ENCODE measurements around the gene SLC4A8.
"Not testable (repeated sequence)": the region's sequence is repeated elsewhere in the genome, so short reads cannot be mapped to it uniquely, and the experiment has no call there.

SLC4A8 gene

DNA sequence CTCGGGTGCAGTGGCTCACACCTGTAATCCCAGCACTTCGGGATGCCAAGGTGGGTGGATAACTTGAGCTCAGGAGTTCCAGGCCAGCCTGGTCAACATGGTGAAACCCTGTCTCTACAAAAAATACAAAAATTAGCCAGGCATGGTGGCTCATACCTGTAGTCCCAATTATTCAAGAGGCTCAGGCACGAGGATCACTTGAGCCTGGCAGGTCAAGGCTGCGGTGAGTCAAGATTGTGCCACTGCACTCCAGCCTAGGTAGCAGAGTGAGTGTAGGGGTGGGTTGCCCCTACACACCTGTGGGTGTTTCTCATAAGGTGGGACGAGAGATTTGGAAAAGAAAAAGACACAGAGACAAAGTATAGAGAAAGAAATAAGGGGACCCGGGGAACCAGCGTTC lies 29.4 kb downstream of the SLC4A8 start:
- not testable (repeated sequence) for H3K9me3 ChIP-seq (ENCODE audit: control insufficient read depth, low read length); H2BK5ac ChIP-seq (ENCODE audit: low read depth, low read length, poor library complexity, severe bottlenecking); H3K4me3 ChIP-seq (ENCODE audit: insufficient read depth in 1 of 2, low read depth in 1 of 2, low read length in 2 of 2); H3K9ac ChIP-seq (ENCODE audit: low read length); H3K18ac ChIP-seq (ENCODE audit: low read depth in 1 of 2, low read length in 2 of 2); H3K36me3 ChIP-seq (ENCODE audit: control insufficient read depth in 1 of 2, insufficient read depth in 2 of 2, low read depth in 1 of 2, low read length in 2 of 2); H2BK120ac ChIP-seq (ENCODE audit: low read depth, low read length); H3K23ac ChIP-seq (ENCODE audit: low read length in 2 of 2); H2BK15ac ChIP-seq (ENCODE audit: low read depth, poor library complexity, severe bottlenecking); H4K8ac ChIP-seq (ENCODE audit: low read length); H3K79me1 ChIP-seq (replicated peaks; ENCODE audit: low read length, poor library complexity, severe bottlenecking); H3K4ac ChIP-seq (ENCODE audit: low read depth in 1 of 2, low read length in 2 of 2); DNase-seq; H3K4me1 ChIP-seq (ENCODE audit: control insufficient read depth, insufficient read depth, low read depth, low read length); H2AFZ ChIP-seq (ENCODE audit: low read depth, low read length); H4K91ac ChIP-seq (ENCODE audit: low read length); H2AK5ac ChIP-seq (ENCODE audit: low read length, severe bottlenecking); H3K27ac ChIP-seq (ENCODE audit: low read length, poor library complexity, severe bottlenecking); H3K4me2 ChIP-seq (ENCODE audit: low read length, poor library complexity, severe bottlenecking); H3K14ac ChIP-seq (ENCODE audit: low read length in 2 of 2); H2BK12ac ChIP-seq (ENCODE audit: low read length in 2 of 2); H3K27me3 ChIP-seq (ENCODE audit: control insufficient read depth in 1 of 2, insufficient read depth in 1 of 2, low read length in 2 of 2)
- WGBS = 90% methylated on average over 5 of the region's 7 CpGs

DNA sequence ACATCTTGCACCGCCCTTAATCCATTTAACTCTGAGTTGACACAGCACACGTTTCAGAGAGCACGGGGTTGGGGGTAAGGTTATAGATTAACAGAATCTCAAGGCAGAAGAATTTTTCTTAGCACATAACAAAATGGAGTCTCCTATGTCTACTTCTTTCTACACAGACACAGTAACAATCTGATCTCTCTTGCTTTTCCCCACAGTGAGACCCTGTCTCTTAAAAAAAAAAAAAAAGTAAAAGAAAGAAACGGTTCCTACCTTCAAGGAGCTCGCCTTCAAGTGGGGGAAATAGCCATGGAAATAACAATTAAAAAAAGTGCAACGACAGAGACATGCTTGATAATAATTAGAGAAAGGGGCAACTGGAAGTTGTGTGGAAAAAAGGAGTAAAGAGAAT lies 30.4 kb downstream of the SLC4A8 start:
- not testable (repeated sequence) for H2BK5ac ChIP-seq (ENCODE audit: low read depth, low read length, poor library complexity, severe bottlenecking); H3K27ac ChIP-seq (ENCODE audit: low read length, poor library complexity, severe bottlenecking); DNase-seq; H3K4me3 ChIP-seq (ENCODE audit: insufficient read depth in 1 of 2, low read depth in 1 of 2, low read length in 2 of 2); H3K36me3 ChIP-seq (ENCODE audit: control insufficient read depth in 1 of 2, insufficient read depth in 2 of 2, low read depth in 1 of 2, low read length in 2 of 2); H2BK12ac ChIP-seq (ENCODE audit: low read length in 2 of 2); H4K8ac ChIP-seq (ENCODE audit: low read length); H3K18ac ChIP-seq (ENCODE audit: low read depth in 1 of 2, low read length in 2 of 2); H3K9me3 ChIP-seq (ENCODE audit: control insufficient read depth, low read length); H2AK5ac ChIP-seq (ENCODE audit: low read length, severe bottlenecking); H3K9ac ChIP-seq (ENCODE audit: low read length); H2AFZ ChIP-seq (ENCODE audit: low read depth, low read length); H3K23ac ChIP-seq (ENCODE audit: low read length in 2 of 2); H3K4me1 ChIP-seq (ENCODE audit: control insufficient read depth, insufficient read depth, low read depth, low read length); H3K4ac ChIP-seq (ENCODE audit: low read depth in 1 of 2, low read length in 2 of 2); H2BK15ac ChIP-seq (ENCODE audit: low read depth, poor library complexity, severe bottlenecking); H2BK120ac ChIP-seq (ENCODE audit: low read depth, low read length); H3K14ac ChIP-seq (ENCODE audit: low read length in 2 of 2); H3K79me1 ChIP-seq (replicated peaks; ENCODE audit: low read length, poor library complexity, severe bottlenecking); H3K27me3 ChIP-seq (ENCODE audit: control insufficient read depth in 1 of 2, insufficient read depth in 1 of 2, low read length in 2 of 2); H3K4me2 ChIP-seq (ENCODE audit: low read length, poor library complexity, severe bottlenecking); H4K91ac ChIP-seq (ENCODE audit: low read length)
- WGBS = 61% methylated on average over 3 of the region's 6 CpGs

DNA sequence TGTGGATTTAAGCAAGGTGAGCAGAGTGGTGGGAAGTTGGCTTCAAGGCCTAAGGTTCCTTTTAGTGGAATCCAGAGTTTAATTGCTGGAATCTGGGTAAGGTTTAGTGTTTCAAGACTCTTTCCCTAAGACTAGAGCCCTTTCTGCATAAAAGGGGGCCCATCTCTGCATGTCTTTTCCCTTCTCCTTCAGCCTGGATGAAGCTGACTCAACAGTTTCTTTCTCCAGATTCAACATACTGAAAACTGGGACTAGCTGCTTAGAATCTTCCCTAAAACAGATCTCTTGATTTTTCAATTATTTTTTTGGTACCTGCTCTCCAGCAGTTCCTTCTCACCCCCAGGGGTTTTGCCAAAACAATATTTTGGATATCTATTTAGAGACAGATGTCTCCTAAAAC lies 34.0 kb downstream of the SLC4A8 start:
- no peaks in the 10 kb centered on the region for H3K36me3 ChIP-seq (ENCODE audit: control insufficient read depth in 1 of 2, insufficient read depth in 2 of 2, low read depth in 1 of 2, low read length in 2 of 2)
- H3K4ac ChIP-seq (ENCODE audit: low read depth in 1 of 2, low read length in 2 of 2) = no peak overlapping the region
- no peaks in the 10 kb centered on the region for H3K27me3 ChIP-seq (ENCODE audit: control insufficient read depth in 1 of 2, insufficient read depth in 1 of 2, low read length in 2 of 2)
- no peak overlapping the region for H2BK12ac ChIP-seq (ENCODE audit: low read length in 2 of 2)
- H4K8ac ChIP-seq (ENCODE audit: low read length) = no peak overlapping the region
- no peak overlapping the region for H3K27ac ChIP-seq (ENCODE audit: low read length, poor library complexity, severe bottlenecking)
- no peak for DNase-seq
- no peak overlapping the region for H2BK15ac ChIP-seq (ENCODE audit: low read depth, poor library complexity, severe bottlenecking)
- no peak overlapping the region for H3K9ac ChIP-seq (ENCODE audit: low read length)
- no peak overlapping the region for H2BK5ac ChIP-seq (ENCODE audit: low read depth, low read length, poor library complexity, severe bottlenecking)
- H3K4me2 ChIP-seq (ENCODE audit: low read length, poor library complexity, severe bottlenecking) = no peak overlapping the region
- no peak overlapping the region for H2AFZ ChIP-seq (ENCODE audit: low read depth, low read length)
- H3K14ac ChIP-seq (ENCODE audit: low read length in 2 of 2) = no peak overlapping the region
- no peaks in the 10 kb centered on the region for H3K9me3 ChIP-seq (ENCODE audit: control insufficient read depth, low read length)
- H2BK120ac ChIP-seq (ENCODE audit: low read depth, low read length) = no peak overlapping the region
- no peak overlapping the region for H3K4me3 ChIP-seq (ENCODE audit: insufficient read depth in 1 of 2, low read depth in 1 of 2, low read length in 2 of 2)
- no peak overlapping the region for H3K18ac ChIP-seq (ENCODE audit: low read depth in 1 of 2, low read length in 2 of 2)
- H2AK5ac ChIP-seq (ENCODE audit: low read length, severe bottlenecking) = no peak overlapping the region
- no peak overlapping the region for H4K91ac ChIP-seq (ENCODE audit: low read length)
- H3K23ac ChIP-seq (ENCODE audit: low read length in 2 of 2) = no peak overlapping the region
- no peaks in the 10 kb centered on the region for H3K4me1 ChIP-seq (ENCODE audit: control insufficient read depth, insufficient read depth, low read depth, low read length)
- H3K79me1 ChIP-seq (replicated peaks; ENCODE audit: low read length, poor library complexity, severe bottlenecking) = no peaks in the 10 kb centered on the region

DNA sequence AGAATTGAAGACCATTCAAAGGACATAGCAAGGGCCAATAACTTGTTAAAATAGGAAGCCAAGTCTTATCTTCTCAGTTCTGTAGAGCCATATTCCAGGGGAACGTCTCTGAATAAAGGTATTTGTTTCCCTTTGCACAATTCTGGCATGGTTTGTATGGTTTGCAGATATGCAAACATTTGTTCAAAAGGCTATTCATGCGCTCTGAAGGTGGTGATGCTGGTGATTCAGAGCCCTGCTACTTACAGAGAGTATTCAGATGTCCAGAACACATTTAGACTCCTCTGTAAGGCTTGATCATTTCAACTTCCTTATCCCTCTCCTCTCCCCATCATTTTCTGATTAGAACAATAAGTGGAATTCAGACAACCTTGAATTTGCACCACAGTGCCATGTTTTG lies 35.9 kb downstream of the SLC4A8 start:
- Histone ChIP-seq H3K4me1 (ENCODE audit: control insufficient read depth, insufficient read depth, low read depth, low read length) (no peaks in the 10 kb centered on the region), H3K23ac (ENCODE audit: low read length in 2 of 2) (no peak overlapping the region), H3K27me3 (ENCODE audit: control insufficient read depth in 1 of 2, insufficient read depth in 1 of 2, low read length in 2 of 2) (peaks cover 0 to 8% of the 10 kb centered on the region in 2 experiments), H4K91ac (ENCODE audit: low read length) (no peak overlapping the region), H3K14ac (ENCODE audit: low read length in 2 of 2) (no peak overlapping the region), H3K36me3 (ENCODE audit: control insufficient read depth in 1 of 2, insufficient read depth in 2 of 2, low read depth in 1 of 2, low read length in 2 of 2) (no peaks in the 10 kb centered on the region), H2AFZ (ENCODE audit: low read depth, low read length) (no peak overlapping the region), H3K4me2 (ENCODE audit: low read length, poor library complexity, severe bottlenecking) (no peak overlapping the region), H4K8ac (ENCODE audit: low read length) (no peak overlapping the region), H3K9ac (ENCODE audit: low read length) (no peak overlapping the region), H3K4ac (ENCODE audit: low read depth in 1 of 2, low read length in 2 of 2) (no peak overlapping the region), H3K4me3 (ENCODE audit: insufficient read depth in 1 of 2, low read depth in 1 of 2, low read length in 2 of 2) (no peak overlapping the region), H3K18ac (ENCODE audit: low read depth in 1 of 2, low read length in 2 of 2) (no peak overlapping the region), H3K9me3 (ENCODE audit: control insufficient read depth, low read length) (no peaks in the 10 kb centered on the region), H3K27ac (ENCODE audit: low read length, poor library complexity, severe bottlenecking) (no peak overlapping the region), H2BK15ac (ENCODE audit: low read depth, poor library complexity, severe bottlenecking) (no peak overlapping the region), H3K79me1 (replicated peaks; ENCODE audit: low read length, poor library complexity, severe bottlenecking) (no peaks in the 10 kb centered on the region), H2BK5ac (ENCODE audit: low read depth, low read length, poor library complexity, severe bottlenecking) (no peak overlapping the region), H2AK5ac (ENCODE audit: low read length, severe bottlenecking) (no peak overlapping the region), H2BK120ac (ENCODE audit: low read depth, low read length) (no peak overlapping the region), H2BK12ac (ENCODE audit: low read length in 2 of 2) (no peak overlapping the region)
- 89% methylated on average over 2 of the region's 2 CpGs for WGBS
- DNase-seq = no peak
